HL-60/S4 treated with retinoic acid at 250 ng/mL for 4 days and 3 days (cell line): ENCODE data around the gene LSM6.

Source experiments
- in situ Hi-C: fragments of 300-500 bp; cut with MboI; formaldehyde crosslinking; loops from 2 replicates; pipeline ENCODE4 v1.7.0; 2022; ENCODE audit warnings: low sequenced_read_pairs

Gene LSM6

GRCh38 chr4:146175541-146176453 is at the start of gene LSM6:
Gene LSM6 (plus strand): TSS chr4:146175718. CDS start chr4:146182922, 7,204 bp downstream.
- in situ Hi-C loops: no loop called here

- in situ Hi-C loops: no loop called here
Measured at GRCh38 chr4:146132445-146132844, 43.1 kb upstream of the LSM6 start.

- in situ Hi-C loops: no loop called here
Measured at GRCh38 chr4:146134761-146135445, 40.6 kb upstream of the LSM6 start.

GRCh38 chr4:146135941-146136340 is 39.6 kb upstream of the LSM6 start:
- in situ Hi-C loops: no loop called here

- in situ Hi-C loops: no loop called here
Measured at GRCh38 chr4:146142768-146143167, 32.8 kb upstream of the LSM6 start.

- in situ Hi-C loops: no loop called here
Measured at GRCh38 chr4:146143888-146144287, 31.6 kb upstream of the LSM6 start.

- in situ Hi-C loops: no loop called here
Measured at GRCh38 chr4:146146918-146147317, 28.6 kb upstream of the LSM6 start.

GRCh38 chr4:146148021-146148420 is 27.5 kb upstream of the LSM6 start:
- in situ Hi-C loops: no loop called here

GRCh38 chr4:146154057-146154456 is 21.5 kb upstream of the LSM6 start:
- in situ Hi-C loops: no loop called here

GRCh38 chr4:146155152-146155724 is 20.3 kb upstream of the LSM6 start:
- in situ Hi-C loops: no loop called here

GRCh38 chr4:146158036-146158745 is 17.3 kb upstream of the LSM6 start:
- in situ Hi-C loops: no loop called here

- in situ Hi-C loops: no loop called here
Measured at GRCh38 chr4:146159384-146160058, 16.0 kb upstream of the LSM6 start.

- in situ Hi-C loops: no loop called here
Measured at GRCh38 chr4:146161243-146161642, 14.3 kb upstream of the LSM6 start.

- in situ Hi-C loops: no loop called here
Measured at GRCh38 chr4:146165221-146165620, 10.3 kb upstream of the LSM6 start.

- in situ Hi-C loops: no loop called here
Measured at GRCh38 chr4:146165840-146166239, 9.7 kb upstream of the LSM6 start.

GRCh38 chr4:146170149-146170548 is 5.4 kb upstream of the LSM6 start:
- in situ Hi-C loops: no loop called here

- in situ Hi-C loops: no loop called here
Measured at GRCh38 chr4:146176891-146177290, 1.4 kb downstream of the LSM6 start.

- in situ Hi-C loops: no loop called here
Measured at GRCh38 chr4:146178126-146178525, 2.6 kb downstream of the LSM6 start.

GRCh38 chr4:146179784-146180370 is 4.4 kb downstream of the LSM6 start:
- in situ Hi-C loops: no loop called here

- in situ Hi-C loops: no loop called here
Measured at GRCh38 chr4:146182443-146182842, 6.9 kb downstream of the LSM6 start.
